ENCODE data around the gene REXO4.

- TF ChIP-seq CTCF (conservative IDR thresholded peaks at IDR 0.05; ENCODE audit: low read depth, low read length) (no peak), POLR2A (IDR thresholded peaks at IDR 0.05; ENCODE audit: low read depth, low read length) (no peak), RFX5 (IDR thresholded peaks at IDR 0.05; ENCODE audit: low read depth, low read length) (no peak), RCOR1 (IDR thresholded peaks at IDR 0.05; ENCODE audit: insufficient replicate concordance, low read length) (no peak), CEBPB (IDR thresholded peaks at IDR 0.05; ENCODE audit: low read depth, low read length) (no peak), FOS (IDR thresholded peaks at IDR 0.05; ENCODE audit: low read depth, low read length) (no peak)
- TF ChIP-seq, protein P1, sequence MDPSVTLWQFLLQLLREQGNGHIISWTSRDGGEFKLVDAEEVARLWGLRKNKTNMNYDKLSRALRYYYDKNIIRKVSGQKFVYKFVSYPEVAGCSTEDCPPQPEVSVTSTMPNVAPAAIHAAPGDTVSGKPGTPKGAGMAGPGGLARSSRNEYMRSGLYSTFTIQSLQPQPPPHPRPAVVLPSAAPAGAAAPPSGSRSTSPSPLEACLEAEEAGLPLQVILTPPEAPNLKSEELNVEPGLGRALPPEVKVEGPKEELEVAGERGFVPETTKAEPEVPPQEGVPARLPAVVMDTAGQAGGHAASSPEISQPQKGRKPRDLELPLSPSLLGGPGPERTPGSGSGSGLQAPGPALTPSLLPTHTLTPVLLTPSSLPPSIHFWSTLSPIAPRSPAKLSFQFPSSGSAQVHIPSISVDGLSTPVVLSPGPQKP (IDR thresholded peaks at IDR 0.05; ENCODE audit: borderline replicate concordance, low read depth, low read length) = no peak
These were observed 48.2 kb upstream of the REXO4 start for GRCh38 chr9:133465984-133466383.
